ENCODE measurements around the gene RALGAPA2.

Gene RALGAPA2

GRCh38 chr20:20624914-20625313, 87.5 kb downstream of the RALGAPA2 start:
- no peak for DNase-seq

DNA sequence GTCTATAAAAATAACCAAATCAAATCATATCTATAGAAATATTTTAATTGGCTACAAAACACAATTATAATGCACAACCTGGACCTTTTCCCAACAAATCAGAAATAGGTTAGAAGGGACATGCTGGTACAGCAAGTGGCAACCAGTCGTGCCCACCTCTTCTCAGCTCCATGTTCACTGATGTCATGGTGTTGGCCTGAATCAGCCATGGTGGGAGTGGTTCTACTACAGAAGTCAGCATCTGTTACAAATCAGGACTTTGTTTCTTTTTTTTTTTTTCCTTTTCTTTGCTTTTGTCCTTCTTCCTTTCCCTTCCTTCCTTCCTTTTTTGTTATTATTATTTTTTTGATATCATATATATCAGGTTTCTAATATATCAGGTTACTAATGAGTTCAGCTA, 91.2 kb downstream of the RALGAPA2 start:
- no peak for DNase-seq

GRCh38 chr20:20614391-20614790, 98.1 kb downstream of the RALGAPA2 start:
- DNase-seq = no peak

DNA sequence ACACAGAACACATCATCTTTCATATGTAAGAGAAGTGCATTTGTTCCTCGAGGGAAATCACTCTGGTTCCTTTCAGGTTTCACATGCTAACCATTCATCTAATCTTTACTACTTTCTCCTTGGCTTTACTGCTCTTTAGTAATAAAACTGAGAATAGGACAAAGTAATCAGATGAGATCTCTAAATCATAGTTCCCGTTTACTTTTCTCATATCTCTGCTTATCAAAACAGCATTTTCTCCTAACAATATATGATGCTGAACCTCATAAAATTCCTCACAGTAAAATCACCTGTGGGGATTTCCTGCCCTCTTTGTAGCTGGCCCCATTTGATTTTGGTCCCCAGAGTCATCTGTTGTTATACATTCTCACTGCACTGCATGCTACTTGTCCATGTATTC, 100.2 kb downstream of the RALGAPA2 start:
- no peak for DNase-seq

GRCh38 chr20:20611167-20611566, 101.3 kb downstream of the RALGAPA2 start:
- DNase-seq = no peak

GRCh38 chr20:20609522-20609921, 102.9 kb downstream of the RALGAPA2 start:
- no peak for DNase-seq

DNA sequence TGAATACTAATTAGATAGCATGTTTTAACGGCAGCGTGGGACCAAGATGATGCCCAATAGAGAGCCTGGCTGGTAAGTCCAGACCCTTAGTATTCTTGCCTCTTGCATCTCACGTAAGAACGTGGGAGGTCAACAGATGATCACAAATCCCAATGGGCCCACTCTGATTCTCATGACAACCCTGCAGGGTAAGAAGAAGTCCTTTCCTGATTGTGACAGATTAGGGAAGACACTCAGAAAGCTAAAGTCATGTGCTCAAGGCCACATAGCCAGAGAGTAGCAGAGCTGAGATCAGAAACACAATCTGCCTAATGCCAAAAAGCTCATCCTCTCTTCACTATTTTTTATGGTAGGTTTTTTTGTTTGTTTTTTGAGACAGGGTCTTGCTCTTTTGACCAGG, 103.8 kb downstream of the RALGAPA2 start:
- no peak for DNase-seq

- no peak for DNase-seq
These were observed 104.4 kb downstream of the RALGAPA2 start for GRCh38 chr20:20608041-20608440.

GRCh38 chr20:20606881-20607280, 105.6 kb downstream of the RALGAPA2 start:
- no peak for DNase-seq

DNA sequence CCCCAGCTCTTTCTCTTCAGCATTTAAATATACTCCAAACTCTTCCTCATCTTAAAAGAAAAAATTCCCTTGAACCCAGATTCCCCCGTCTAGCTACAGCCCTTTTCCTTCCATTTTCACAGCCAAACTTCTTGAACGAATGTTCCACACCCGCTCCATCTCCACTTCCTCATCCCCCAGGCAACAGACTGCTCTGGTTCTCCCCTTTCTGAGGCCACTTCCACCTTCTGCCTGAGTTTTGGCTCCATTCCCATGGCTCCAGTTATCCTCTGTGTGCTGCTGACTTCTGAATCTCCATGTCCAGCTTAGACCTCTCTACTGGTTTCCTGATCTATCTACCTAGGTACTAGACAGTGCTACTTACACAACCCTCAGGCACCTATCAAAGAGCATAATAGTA, 106.4 kb downstream of the RALGAPA2 start:
- no peak for DNase-seq

GRCh38 chr20:20604907-20605306, 107.5 kb downstream of the RALGAPA2 start:
- no peak for DNase-seq

DNA sequence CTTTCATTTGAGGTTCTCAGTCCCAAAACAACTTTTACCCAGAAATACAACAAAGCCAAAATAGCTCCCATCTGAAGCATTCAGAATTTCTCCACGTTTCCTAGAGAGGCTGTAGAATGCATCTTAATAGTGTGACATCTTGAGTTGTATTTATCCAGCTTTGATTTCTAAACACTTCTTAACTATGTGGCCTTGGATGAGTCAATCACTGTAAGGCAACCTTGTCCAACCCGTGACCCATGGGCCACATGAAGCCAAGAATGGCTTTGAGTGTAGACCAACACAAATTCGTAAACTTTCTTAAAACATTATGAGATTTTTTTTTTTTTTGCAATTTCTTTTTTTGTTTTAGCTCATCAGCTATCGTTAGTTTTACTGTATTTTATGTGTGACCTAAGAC, 108.1 kb downstream of the RALGAPA2 start:
- DNase-seq = no peak

GRCh38 chr20:20603339-20603990, 109.0 kb downstream of the RALGAPA2 start:
- DNase-seq = no peak

DNA sequence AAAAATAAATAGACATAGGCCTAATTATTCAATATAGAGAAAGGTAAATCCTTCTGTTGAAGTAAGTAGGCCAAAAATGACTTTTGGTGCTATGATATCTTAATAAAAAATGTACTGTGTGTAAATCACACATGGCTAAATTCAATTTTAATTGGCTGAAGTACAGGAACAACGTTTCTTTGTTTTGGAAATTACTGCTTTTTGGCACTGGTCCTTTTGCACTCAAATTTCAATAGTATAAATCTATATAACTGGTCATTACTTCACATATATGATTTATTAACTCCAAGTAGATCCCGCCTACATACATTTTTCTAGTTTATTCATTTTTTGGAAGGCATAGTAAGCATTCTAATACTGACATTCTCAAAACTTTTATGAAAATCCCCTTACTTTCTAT, 114.5 kb downstream of the RALGAPA2 start:
- DNase-seq = no peak

GRCh38 chr20:20594171-20594530, 118.3 kb downstream of the RALGAPA2 start:
- no peak for DNase-seq

GRCh38 chr20:20593447-20594170, 118.8 kb downstream of the RALGAPA2 start:
- no peak for DNase-seq

DNA sequence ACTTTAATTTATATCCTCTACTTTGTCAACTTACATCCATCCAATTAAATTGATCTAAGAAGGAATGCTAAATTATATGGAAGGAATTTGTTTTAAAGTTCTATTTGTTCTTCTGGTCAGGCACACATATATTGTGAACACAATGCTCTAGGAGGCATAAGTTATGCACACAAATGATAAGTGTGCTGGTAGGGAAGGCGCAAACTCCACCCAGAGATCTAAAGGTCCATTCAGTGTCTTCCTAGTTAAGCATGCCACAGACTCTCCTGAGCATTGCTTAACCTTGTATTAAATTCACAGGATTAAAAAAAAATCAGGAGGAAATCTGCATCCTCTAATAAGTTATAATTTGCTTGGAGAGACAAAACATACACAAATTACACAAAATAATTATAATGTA, 127.3 kb downstream of the RALGAPA2 start:
- DNase-seq = no peak

GRCh38 chr20:20582734-20583133, 129.7 kb downstream of the RALGAPA2 start:
- no peak for DNase-seq

- no peak for DNase-seq
These were observed 132.3 kb downstream of the RALGAPA2 start for GRCh38 chr20:20580139-20580538.

GRCh38 chr20:20578838-20579237, 133.6 kb downstream of the RALGAPA2 start:
- no peak for DNase-seq

DNA sequence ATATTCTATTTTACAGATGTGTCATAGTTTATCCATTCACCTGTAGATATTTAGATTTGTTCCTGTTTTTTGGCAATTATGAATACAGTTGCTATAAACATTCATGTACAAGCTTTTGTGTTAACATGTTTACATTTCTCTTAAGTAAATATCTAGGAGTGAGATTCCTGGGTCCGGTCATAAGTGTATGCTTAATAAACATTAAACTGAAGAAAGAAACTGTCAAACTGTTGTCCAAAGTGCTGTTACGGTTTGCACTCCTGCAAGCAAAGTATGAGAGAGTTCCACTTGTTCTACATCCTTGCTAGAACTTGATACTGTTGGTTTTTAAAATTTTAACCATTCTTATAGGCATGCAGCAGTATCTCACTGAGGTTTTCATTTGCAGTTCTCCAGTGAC, 138.6 kb downstream of the RALGAPA2 start:
- DNase-seq = no peak

GRCh38 chr20:20571068-20571780, 141.2 kb downstream of the RALGAPA2 start:
- DNase-seq = no peak

DNA sequence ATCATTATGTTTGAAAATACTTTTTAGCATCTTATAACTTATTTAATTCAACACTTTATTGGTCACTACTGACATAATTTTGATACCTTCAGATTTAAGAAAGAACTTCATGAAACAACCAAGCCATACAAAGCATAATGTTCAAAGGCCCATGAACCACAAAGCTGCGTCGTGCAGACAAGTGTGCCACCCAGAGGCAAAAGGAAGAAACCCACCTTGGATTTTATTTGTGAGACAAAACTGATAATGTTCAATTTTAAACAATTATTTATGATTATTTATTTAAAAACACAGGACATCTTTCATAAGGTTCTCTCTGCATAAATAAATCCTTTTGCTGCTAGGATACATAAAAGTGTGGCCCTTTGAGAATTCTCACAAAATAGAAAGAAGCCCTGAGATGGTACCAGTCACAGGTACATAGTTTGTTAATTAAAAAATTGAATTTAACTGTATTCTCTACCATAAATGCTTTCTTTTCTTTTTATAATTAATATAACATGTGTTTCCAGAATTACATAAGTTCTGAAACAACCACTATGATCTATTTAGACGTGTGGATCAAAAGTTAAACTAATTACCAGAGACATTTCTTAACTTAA, 143.7 kb downstream of the RALGAPA2 start:
- no peak for DNase-seq

DNA sequence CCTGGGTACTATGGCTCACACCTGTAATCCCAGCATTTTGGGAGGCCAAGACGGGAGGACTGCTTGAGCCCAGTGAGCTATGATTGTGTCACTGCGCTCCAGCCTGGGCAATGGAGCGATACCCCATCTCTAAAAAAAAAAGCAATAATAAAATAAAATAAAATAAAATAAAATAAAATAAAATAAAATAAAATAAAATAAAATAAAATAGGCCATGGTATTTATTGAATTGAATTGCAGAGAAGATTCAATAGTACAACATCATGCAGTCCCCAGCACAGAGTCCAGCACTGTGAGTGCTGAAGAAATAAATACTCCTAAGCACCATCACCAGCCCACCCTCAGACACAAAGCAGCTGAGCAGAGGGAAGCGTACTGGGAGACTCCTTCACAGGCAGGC, 144.7 kb downstream of the RALGAPA2 start:
- DNase-seq = no peak

Measured in activated CD8-positive, alpha-beta memory T cell treated with anti-CD3 and anti-CD28 coated beads for 24 hours (primary cell).